HG03039 (cell line): ENCODE results near the gene MDP1.
"Not testable (repeated sequence)": the region's sequence is repeated elsewhere in the genome, so short reads cannot be mapped to it uniquely, and the experiment has no call there.

ENCODE experiments used
- ATAC-seq: cut with Tn5 transposase; IDR thresholded peaks from one replicate; pipeline ENCODE4 v1.9.1; 2021; ENCODE audit warnings: mild to moderate bottlenecking, moderate library complexity; ENCODE audit not compliant: unreplicated experiment

The MDP1 gene

DNA sequence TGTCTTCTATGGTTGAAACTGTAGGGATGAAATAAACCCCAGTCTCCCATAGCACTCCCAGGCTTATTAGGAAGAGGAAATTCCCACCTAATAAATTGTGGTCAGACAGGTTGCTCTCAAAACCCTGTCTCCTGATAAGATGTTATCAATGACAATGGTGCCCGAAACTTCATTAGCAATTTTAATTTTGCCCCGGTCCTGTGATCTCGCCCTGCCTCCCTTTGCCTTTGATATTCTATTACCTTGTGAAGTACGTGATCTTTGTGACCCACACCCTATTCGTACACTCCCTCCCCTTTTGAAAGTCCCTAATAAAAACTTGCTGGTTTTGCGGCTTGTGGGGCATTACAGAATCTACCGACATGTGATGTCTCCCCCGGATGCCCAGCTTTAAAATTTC, 13.3 kb downstream of the MDP1 start:
- ATAC-seq, result not testable (repeated sequence)

GRCh38 chr14:24198814-24199524, 16.9 kb downstream of the MDP1 start:
- ATAC-seq, result no peak

DNA sequence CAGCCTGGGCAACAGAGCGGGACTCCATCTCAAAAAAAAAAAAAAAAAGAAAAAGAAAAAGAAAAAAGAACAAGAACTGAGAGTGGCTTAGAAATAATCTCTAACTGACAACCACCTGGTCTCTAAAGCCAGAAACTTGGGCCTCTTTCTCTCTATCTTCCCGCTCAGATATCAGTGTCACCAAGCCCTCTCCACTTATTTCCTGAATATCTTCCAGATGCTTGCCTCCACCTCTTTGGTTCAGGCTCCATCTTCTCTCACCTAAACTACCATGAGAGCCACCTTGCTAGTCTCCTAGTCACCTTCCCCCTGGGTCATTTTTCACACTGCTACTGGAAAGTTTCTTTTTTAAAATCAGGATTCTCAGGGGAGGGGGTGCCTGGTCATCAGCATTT, 18.8 kb downstream of the MDP1 start:
- ATAC-seq, result no peak

DNA sequence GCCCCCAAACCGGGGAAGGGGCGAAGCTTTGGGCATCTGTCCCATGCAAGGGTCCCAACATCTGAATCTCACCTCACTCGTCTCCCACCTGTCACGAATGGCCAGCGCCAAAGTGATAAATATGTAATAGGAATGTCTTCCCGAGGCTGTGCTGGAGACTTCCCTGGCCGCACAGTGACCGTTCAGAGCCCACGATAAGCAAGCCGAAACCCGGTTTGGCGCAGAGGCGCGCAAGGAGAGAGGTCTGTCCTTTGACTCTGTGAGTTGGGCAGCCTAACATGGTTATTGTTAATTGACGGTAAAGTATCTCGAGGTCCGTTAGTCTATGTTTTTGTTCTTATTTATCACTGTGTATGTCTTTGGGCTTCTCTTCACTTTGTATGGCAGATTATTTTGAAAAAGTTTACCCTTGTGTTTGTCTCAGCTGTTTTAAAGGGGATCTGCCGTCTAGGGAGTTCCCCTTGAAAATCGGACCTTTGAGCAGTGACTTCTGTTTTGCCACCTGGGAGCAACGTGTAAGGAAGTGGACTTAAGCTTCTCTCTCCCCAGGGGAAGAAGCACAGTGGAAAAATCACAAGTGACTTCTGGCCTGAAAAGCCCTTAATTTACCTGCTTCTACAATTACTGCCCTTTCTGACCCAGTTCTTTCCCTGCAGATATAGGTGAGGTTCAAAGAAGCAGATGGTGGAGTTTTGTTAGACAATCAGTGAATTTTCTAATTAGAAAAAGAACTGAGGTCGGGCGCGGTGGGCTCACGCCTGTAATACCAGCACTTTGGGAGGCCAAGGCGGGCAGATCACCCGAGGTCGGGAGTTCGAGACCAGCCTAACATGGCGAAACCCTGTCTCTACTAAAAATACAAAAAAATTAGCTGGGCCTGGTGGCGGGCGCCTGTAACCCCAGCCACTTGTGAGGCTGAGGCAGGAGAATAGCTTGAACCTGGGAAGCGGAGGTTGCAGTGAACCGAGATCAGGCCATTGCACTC, 19.5 kb downstream of the MDP1 start:
- no peak for ATAC-seq

GRCh38 chr14:24195186-24196070, 20.4 kb downstream of the MDP1 start, which contains the start of gene TM9SF1:
Gene TM9SF1 (minus strand): TSS chr14:24195441. CDS start chr14:24195019, 422 bp downstream.
- peak; percentile 79 for ATAC-seq

GRCh38 chr14:24194873-24195185, 21.0 kb downstream of the MDP1 start:
- no peak for ATAC-seq

DNA sequence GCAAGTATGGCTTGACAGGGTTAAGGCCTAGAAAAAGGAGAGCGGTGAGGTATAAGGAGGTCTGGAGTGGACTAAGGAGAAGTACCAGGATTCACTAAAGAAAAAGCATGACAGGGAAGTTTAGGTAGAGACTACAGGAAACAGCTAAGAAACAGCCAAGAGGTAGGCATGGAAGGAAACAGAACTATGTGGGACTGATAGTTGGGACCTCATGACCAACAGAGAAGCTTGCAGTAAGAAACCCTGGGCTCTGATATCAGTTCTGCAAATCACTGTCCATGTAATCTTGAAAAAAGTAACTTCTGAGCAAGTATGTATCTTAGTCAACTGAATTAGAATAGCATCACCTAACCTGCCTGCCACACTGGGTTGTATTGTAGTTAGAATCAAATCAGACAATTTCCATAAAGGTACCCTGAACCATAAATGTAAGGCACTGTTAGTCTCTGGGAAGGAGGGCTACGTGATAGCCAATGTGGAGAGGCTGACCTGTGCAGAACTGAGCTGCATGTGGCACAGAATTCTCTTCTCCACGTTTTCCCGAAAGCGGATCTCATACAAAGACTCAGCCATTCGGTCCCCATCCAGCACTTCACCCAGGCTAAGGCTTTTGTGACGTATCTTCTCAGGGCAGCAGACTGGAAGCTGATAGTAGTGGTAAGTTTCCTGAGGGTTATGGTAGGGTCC, 21.5 kb downstream of the MDP1 start:
- ATAC-seq, result no peak

DNA sequence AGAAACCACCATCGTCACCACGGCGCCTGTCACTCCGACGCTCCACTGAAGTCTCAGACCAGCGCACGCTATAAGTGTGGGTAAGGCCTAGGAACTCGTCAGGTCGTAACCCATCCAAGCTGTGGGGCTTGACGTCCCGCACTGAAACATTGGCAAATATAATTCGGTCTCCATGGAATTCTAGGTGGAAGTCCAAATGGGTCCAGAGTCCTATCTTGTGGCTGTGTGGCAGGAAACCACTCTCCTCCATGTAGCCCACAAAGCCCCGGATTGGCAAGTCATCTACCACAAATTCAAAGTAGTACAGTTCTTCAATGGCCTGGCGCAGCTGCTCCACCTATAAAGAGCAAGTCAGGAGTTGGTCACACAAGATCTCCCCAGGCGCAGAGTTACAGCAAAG, 22.9 kb downstream of the MDP1 start:
- ATAC-seq, result no peak

DNA sequence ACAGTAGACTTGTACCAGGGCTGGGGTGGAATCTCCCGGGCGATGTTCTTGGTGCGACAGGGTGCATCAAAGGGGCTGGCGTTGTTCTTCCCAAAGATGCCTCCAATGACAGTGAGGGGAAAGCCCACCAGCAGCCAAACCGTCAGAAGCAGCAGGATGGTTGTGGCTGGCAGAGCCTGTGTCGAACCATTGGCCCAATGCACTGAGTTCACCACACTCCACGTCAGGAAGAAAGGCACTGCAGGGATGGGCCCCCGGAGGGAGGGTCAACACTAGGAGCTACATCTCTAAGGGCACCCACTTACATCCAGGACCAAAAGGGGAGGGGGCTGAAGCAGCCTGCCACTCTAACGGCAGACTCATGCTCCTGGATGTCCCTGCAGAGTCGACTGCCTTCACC, 25.4 kb downstream of the MDP1 start:
- no peak for ATAC-seq

- no peak for ATAC-seq
These were observed 26.4 kb downstream of the MDP1 start for GRCh38 chr14:24189460-24189859.

- ATAC-seq, result no peak
These were observed 26.8 kb downstream of the MDP1 start for GRCh38 chr14:24189059-24189375.

- peak; percentile 80 for ATAC-seq
These were observed 27.4 kb downstream of the MDP1 start, which contains the start of gene IPO4 for GRCh38 chr14:24188251-24189058. Gene IPO4 (minus strand): TSS chr14:24188816. CDS start chr14:24188787, 29 bp downstream.

- ATAC-seq, result no peak
These were observed 28.3 kb downstream of the MDP1 start for GRCh38 chr14:24187539-24187915.

DNA sequence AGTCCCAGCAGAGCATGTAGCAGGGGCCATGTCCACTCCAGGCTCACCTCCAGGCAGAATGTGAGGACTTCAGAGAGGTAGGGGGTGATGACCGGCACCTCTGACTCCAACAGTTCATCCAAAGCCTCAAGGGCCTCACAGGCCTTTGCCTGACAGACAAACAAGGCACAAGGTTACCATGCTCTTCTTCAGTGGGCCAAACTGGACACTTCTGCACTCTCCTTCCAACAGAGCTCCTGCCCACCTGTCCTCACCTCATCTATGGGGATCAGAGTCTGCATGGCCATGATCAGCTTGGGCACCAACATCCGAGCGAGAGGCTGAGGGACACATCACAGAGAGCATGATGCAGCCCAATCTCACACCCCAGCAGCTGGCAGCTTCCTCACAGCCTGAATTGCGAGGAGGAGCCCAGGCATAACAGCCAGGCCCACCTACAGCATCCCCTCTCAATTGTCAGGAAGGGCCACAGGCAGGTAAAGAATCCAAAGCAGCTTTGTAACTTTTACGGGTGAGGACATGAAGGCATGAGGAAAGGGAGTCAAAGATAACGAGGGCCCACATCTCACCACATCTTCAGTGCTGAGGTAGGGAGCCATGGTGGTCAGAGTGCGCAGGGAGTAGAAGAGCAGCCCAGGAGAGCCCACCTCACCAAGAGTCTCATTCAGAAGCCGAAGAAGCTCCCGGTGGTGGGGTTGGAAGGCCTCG, 28.9 kb downstream of the MDP1 start:
- ATAC-seq, result no peak

- no peak for ATAC-seq
These were observed 30.1 kb downstream of the MDP1 start for GRCh38 chr14:24185741-24186140.

GRCh38 chr14:24185026-24185425, 30.8 kb downstream of the MDP1 start:
- ATAC-seq, result no peak

DNA sequence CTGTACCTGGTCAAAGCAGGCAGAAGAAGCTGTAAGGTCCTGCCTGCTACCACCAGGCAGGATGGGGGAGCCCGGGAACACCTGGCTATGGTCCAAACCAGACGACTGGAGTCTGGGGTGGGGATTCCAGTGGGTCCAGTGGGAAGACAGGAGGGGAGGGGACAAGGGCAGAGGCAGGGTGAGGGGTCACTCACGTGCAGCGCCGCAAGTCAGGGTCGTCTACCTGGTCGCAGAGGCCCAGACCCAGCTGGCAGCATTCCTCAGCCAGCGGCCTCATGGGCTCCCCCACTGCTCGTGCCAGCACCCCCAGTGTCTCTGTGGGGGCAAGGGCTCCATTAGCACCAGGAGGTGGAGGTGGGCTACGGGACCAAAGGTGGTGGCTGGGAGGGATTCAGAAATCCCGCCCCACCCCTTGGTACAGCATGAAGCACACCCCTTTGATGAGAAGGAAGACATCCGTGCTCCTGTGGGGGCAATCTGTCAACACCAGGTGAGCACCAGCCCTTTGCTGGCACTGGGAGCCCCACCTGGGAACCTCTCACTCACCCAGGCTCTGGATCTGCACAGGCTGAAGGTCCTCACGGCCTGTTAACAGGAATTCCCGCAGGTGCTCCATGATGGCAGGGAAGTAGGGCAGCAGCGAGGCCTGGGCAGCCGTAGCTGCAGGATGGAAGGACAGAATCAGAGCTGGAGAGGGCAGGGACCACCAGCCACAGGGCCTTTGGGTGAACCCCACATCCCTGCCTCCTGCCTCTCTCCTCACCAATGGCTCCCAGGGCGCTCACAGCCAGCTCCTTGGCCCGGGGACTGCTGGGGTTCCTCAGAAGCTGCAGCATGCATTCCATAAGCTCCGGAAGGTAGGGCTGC, 31.5 kb downstream of the MDP1 start:
- no peak for ATAC-seq

- no peak for ATAC-seq
These were observed 32.8 kb downstream of the MDP1 start for GRCh38 chr14:24183014-24183481.
